Neural crest cell (in vitro differentiated cells): ENCODE data around the gene OTOG. TPM values are rescaled to one million over a fixed set of nuclear protein-coding genes. Genes with fewer than 3 reads are reported as not detected.

Experiments used
- DNase-seq: peaks from one replicate; pipeline ENCODE4 v3.0.0; 2021; ENCODE audit warnings: low read depth, mixed read lengths, low spot score
- H3K27ac Mint-ChIP-seq: one replicate; pipeline ENCODE4 v1.8.0; 2021; ENCODE audit warnings: mild to moderate bottlenecking, mixed read lengths; ENCODE audit not compliant: unreplicated experiment
- H3K27me3 Mint-ChIP-seq: 2 replicates; pipeline ENCODE4 v1.8.0; 2021; ENCODE audit warnings: low read depth, mild to moderate bottlenecking, mixed read lengths
- H3K36me3 Mint-ChIP-seq: 2 replicates; pipeline ENCODE4 v1.8.0; 2021; ENCODE audit warnings: low read depth, mild to moderate bottlenecking, mixed read lengths
- H3K4me1 Mint-ChIP-seq: 2 replicates; pipeline ENCODE4 v1.8.0; 2021; ENCODE audit warnings: mixed read lengths
- H3K4me3 Mint-ChIP-seq: one replicate; pipeline ENCODE4 v1.8.0; 2021; ENCODE audit warnings: mild to moderate bottlenecking, mixed read lengths
- H3K9me3 Mint-ChIP-seq: 2 replicates; pipeline ENCODE4 v1.8.0; 2021; ENCODE audit warnings: mixed read lengths
- total RNA-seq: library from RNA; stranded (reverse); gene quantifications from 2 replicates; pipeline ENCODE4 v1.2.1, GENCODE V29; 2021
- TF ChIP-seq, protein P1 (sequence below): fragments of 200-600 bp; sonication (generic); conservative IDR thresholded peaks from 2 replicates; pipeline ENCODE4 v1.5.0; 2021; ENCODE audit warnings: antibody characterized with exemption, mild to moderate bottlenecking

The OTOG gene
- total RNA-seq, 1 donor from 2014 or later = not detected

DNA sequence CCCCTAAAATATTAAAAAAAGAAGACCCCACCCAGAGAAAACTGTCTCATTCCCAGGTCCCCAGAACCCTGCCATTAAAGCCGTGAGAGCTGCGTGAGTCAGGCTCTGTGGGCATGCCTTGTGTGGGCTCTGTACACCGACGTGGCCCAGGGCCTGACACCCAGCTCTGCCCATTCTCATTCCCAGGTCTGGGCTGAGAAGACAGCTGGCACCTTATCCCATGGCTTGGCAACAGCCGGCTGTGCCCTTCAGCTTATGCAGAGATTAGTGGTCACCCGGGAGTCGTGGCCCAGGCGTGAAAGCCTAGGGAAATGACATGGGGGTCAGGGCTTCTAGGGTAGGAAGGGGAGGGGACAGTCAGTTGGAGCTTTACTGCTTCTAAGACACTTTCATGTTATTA is 31.9 kb downstream of the OTOG start:
- H3K27ac Mint-ChIP-seq = no peak overlapping the region
- H3K9me3 Mint-ChIP-seq = no peaks in the 10 kb centered on the region
- TF ChIP-seq, protein P1, sequence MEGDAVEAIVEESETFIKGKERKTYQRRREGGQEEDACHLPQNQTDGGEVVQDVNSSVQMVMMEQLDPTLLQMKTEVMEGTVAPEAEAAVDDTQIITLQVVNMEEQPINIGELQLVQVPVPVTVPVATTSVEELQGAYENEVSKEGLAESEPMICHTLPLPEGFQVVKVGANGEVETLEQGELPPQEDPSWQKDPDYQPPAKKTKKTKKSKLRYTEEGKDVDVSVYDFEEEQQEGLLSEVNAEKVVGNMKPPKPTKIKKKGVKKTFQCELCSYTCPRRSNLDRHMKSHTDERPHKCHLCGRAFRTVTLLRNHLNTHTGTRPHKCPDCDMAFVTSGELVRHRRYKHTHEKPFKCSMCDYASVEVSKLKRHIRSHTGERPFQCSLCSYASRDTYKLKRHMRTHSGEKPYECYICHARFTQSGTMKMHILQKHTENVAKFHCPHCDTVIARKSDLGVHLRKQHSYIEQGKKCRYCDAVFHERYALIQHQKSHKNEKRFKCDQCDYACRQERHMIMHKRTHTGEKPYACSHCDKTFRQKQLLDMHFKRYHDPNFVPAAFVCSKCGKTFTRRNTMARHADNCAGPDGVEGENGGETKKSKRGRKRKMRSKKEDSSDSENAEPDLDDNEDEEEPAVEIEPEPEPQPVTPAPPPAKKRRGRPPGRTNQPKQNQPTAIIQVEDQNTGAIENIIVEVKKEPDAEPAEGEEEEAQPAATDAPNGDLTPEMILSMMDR = no peak
- H3K27me3 Mint-ChIP-seq = peaks cover 8% of the 10 kb centered on the region
- H3K4me1 Mint-ChIP-seq = no peaks in the 10 kb centered on the region
- H3K36me3 Mint-ChIP-seq = no peaks in the 10 kb centered on the region
- H3K4me3 Mint-ChIP-seq = no peak overlapping the region
- no peak for DNase-seq

GRCh38 chr11:17579451-17579850 is 32.4 kb downstream of the OTOG start:
- TF ChIP-seq, protein P1 = no peak
- H3K4me1 Mint-ChIP-seq = no peaks in the 10 kb centered on the region
- H3K9me3 Mint-ChIP-seq = no peaks in the 10 kb centered on the region
- DNase-seq = no peak
- H3K27ac Mint-ChIP-seq = no peak overlapping the region
- no peak overlapping the region for H3K4me3 Mint-ChIP-seq
- no peaks in the 10 kb centered on the region for H3K36me3 Mint-ChIP-seq
- H3K27me3 Mint-ChIP-seq = peaks cover 8% of the 10 kb centered on the region

DNA sequence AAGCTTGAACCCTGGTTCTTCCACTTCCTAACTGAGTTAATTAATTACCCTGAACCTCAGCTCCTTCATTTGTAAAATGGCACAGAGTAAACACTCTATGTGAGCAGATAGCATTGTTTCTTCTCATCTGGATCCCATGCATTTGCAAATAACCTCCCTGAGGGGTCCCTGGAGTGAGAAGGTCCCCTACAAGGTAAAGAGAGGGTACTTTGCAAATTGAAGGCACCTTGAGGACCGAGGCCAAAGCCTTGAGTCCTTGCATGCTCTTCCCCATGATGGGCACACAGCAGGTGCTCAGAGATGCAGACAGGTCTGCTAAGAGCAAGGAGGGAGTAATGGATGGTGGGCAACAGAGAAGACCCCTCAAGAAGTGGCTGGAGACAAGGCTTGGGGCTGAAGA is 33.2 kb downstream of the OTOG start:
- Mint-ChIP-seq H3K27ac (no peak overlapping the region), H3K4me3 (no peak overlapping the region), H3K9me3 (no peaks in the 10 kb centered on the region), H3K27me3 (peaks cover 8% of the 10 kb centered on the region), H3K4me1 (no peaks in the 10 kb centered on the region), H3K36me3 (no peaks in the 10 kb centered on the region)
- DNase-seq = no peak
- TF ChIP-seq, protein P1 = no peak

DNA sequence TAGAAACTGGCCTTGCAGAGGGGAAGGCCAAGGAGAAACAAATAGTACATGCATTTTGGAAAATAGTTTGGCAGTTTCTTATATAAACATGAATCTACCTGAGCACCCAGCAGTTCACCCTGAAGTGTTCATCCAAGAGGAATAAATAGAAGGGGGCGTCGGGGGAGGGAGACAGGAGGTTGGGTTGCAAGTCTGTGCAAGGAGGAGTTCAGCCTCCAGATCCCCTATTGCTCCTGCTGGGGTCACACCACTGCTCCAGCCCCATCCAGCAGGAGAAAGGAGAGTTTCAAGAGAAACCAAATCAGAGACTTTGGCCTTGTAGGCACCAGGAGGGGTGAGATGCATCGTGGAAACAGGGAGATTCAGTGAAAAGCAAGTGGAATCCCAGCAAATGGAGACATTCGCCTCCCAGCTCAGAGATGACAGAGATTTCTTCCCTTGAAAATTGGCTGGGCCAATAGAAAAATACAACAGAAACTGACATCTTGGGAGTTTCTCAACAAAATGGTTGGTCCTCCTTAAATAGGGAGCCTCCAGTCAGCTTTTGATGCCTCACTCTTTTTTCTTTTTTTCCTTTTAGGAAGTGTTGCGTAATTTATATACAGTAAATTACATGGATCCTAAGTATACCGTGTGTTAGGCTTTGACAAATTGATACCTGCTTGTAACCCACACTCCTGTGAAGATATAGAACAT is 34.1 kb downstream of the OTOG start:
- Mint-ChIP-seq H3K4me3 (no peak overlapping the region), H3K9me3 (no peaks in the 10 kb centered on the region), H3K27me3 (peaks cover 8% of the 10 kb centered on the region), H3K4me1 (no peaks in the 10 kb centered on the region), H3K36me3 (no peaks in the 10 kb centered on the region), H3K27ac (no peak overlapping the region)
- no peak for DNase-seq
- TF ChIP-seq, protein P1 = no peak

GRCh38 chr11:17581732-17582053 is 34.6 kb downstream of the OTOG start:
- H3K36me3 Mint-ChIP-seq = no peaks in the 10 kb centered on the region
- TF ChIP-seq, protein P1 = no peak
- no peak for DNase-seq
- H3K4me3 Mint-ChIP-seq = no peak overlapping the region
- H3K27ac Mint-ChIP-seq = no peak overlapping the region
- H3K27me3 Mint-ChIP-seq = peaks cover 8% of the 10 kb centered on the region
- H3K4me1 Mint-ChIP-seq = no peaks in the 10 kb centered on the region
- no peaks in the 10 kb centered on the region for H3K9me3 Mint-ChIP-seq
